ENCODE data around the gene MLN.

DNA sequence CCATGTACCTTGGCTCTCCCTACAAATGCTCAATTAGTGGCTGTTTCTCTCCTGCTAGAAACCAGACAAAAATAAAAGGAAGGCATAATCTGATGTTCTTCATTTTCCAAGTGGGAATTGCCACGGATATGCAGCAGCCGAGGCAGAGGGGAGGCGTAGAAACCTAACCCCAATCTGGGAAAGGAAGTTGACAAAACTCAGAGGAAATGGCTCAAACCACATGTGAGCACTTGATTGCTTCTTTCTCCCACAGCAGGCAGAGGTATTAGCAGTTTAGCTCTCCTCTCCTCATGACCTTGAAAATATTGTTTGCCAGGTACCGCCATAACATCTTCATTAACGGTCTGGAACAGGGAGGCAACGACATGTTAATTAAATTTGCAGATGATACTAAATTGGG is 3.8 kb upstream of the MLN start:
- TF ChIP-seq, protein P1, sequence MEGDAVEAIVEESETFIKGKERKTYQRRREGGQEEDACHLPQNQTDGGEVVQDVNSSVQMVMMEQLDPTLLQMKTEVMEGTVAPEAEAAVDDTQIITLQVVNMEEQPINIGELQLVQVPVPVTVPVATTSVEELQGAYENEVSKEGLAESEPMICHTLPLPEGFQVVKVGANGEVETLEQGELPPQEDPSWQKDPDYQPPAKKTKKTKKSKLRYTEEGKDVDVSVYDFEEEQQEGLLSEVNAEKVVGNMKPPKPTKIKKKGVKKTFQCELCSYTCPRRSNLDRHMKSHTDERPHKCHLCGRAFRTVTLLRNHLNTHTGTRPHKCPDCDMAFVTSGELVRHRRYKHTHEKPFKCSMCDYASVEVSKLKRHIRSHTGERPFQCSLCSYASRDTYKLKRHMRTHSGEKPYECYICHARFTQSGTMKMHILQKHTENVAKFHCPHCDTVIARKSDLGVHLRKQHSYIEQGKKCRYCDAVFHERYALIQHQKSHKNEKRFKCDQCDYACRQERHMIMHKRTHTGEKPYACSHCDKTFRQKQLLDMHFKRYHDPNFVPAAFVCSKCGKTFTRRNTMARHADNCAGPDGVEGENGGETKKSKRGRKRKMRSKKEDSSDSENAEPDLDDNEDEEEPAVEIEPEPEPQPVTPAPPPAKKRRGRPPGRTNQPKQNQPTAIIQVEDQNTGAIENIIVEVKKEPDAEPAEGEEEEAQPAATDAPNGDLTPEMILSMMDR (IDR thresholded peaks at IDR 0.05) = no peak
- no peak for TF ChIP-seq POLR2A (IDR thresholded peaks at IDR 0.05)

All from esophagus squamous epithelium (tissue), 4 donors.